ENCODE results near the gene LIF.

The LIF gene

DNA sequence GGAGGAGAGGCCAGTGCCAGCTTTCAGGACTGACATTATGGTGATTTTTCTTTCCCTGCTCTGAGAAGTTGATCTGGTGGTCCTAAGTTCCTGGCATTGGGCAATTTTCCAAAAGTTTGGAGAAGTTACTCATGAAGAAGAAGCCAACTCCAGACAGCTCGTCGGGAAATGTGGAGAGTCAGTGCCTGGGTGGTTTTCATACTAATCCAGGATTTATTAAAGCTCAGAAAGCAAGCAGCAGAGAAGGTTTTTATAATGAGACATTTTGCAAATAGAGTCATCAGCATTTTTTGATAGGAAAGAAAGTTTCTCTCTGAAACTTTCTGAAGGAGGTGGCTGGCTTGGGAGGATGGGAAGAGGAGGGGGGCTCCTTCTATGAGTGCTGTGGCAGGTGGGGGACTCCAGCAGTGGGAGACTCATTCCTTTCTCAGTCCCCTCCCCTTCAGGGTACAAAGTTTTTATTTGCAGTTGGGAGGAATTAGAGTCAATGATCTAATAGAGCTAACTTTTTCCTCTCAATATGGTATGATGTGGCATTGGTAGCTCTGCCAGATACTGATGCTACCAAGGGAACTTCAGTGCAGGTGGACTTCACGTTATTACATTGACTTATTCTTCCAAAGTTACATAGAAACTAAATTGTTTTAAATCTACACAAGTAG lies 55.4 kb downstream of the LIF start:
- Histone ChIP-seq H3K9ac (no peak overlapping the region), H3K4me3 (ENCODE audit: low read depth, low read length) (no peak overlapping the region), H3K9me3 (ENCODE audit: control insufficient read depth, low read length) (no peaks in the 10 kb centered on the region), H3K4me1 (no peaks in the 10 kb centered on the region), H2AFZ (no peak overlapping the region), H3K79me2 (no peaks in the 10 kb centered on the region), H3K4me2 (ENCODE audit: low read length) (no peak overlapping the region), H3K36me3 (ENCODE audit: control insufficient read depth, insufficient read depth, low read length) (no peaks in the 10 kb centered on the region), H3K27me3 (ENCODE audit: control insufficient read depth, insufficient read depth, low read length) (no peaks in the 10 kb centered on the region), H3K27ac (no peak overlapping the region)
- TF ChIP-seq, protein P1, sequence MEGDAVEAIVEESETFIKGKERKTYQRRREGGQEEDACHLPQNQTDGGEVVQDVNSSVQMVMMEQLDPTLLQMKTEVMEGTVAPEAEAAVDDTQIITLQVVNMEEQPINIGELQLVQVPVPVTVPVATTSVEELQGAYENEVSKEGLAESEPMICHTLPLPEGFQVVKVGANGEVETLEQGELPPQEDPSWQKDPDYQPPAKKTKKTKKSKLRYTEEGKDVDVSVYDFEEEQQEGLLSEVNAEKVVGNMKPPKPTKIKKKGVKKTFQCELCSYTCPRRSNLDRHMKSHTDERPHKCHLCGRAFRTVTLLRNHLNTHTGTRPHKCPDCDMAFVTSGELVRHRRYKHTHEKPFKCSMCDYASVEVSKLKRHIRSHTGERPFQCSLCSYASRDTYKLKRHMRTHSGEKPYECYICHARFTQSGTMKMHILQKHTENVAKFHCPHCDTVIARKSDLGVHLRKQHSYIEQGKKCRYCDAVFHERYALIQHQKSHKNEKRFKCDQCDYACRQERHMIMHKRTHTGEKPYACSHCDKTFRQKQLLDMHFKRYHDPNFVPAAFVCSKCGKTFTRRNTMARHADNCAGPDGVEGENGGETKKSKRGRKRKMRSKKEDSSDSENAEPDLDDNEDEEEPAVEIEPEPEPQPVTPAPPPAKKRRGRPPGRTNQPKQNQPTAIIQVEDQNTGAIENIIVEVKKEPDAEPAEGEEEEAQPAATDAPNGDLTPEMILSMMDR (IDR thresholded peaks at IDR 0.05): no peak

DNA sequence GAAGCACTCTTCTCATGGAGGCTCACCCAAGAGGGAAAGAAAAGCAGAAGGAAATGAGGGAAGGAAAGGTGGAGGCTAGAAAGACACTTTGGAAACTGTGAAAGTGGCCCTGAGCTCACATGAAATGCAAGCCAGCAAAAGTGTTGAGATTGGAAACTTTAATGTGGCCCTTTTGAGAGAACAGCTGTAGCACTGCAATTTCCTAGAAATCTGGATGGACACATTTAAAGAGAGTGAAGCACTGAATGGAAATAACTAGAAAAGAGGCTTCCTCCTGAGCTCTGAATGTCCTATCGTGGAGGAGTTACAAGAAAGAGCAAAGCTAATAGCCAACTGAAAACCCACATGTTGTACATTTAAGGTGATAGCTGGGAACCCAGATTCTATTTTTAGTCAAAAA lies 56.0 kb downstream of the LIF start:
- Histone ChIP-seq H3K9ac (no peak overlapping the region), H3K9me3 (ENCODE audit: control insufficient read depth, low read length) (no peaks in the 10 kb centered on the region), H3K27me3 (ENCODE audit: control insufficient read depth, insufficient read depth, low read length) (no peaks in the 10 kb centered on the region), H3K4me2 (ENCODE audit: low read length) (no peak overlapping the region), H3K4me1 (no peaks in the 10 kb centered on the region), H3K27ac (no peak overlapping the region), H2AFZ (no peak overlapping the region), H3K36me3 (ENCODE audit: control insufficient read depth, insufficient read depth, low read length) (no peaks in the 10 kb centered on the region), H3K4me3 (ENCODE audit: low read depth, low read length) (no peak overlapping the region), H3K79me2 (no peaks in the 10 kb centered on the region)
- TF ChIP-seq, protein P1 (IDR thresholded peaks at IDR 0.05): no peak

Measured in parathyroid adenoma (tissue), 2 donors.